ENCODE results near the gene CDC42. TPM values are rescaled to one million over a fixed set of nuclear protein-coding genes. Genes with fewer than 3 reads are reported as not detected.
"Not testable (repeated sequence)": the region's sequence is repeated elsewhere in the genome, so short reads cannot be mapped to it uniquely, and the experiment has no call there.

The CDC42 gene
- total RNA-seq, 5 donors from 2014 or later (not counting 1 experiment from before 2014, with no cell fraction given), result 181 to 348 (median 192) TPM

- ATAC-seq (replicated peaks in 1 of 4) (peak; percentile 85 to 92 (median 91)), DNase-seq (peak in 30 of 35 experiments; percentile 20 to 80 (median 44))
- Mint-ChIP-seq H3K4me3 (peak overlapping the region; percentile 48 to 72 (median 55)), H3K4me1 (peaks cover 43 to 56% (median 55%) of the 10 kb centered on the region in 3 donors), H3K36me3 (peaks cover 3% of the 10 kb centered on the region), H3K27me3 (no peaks in the 10 kb centered on the region), H3K9me3 (no peaks in the 10 kb centered on the region), H3K27ac (peak overlapping the region; percentile 88 to 92)
- ChIA-PET POLR2A (interaction anchor here (0.5 to 1.7 kb wide), 5 partner anchors 9 to 69 kb away, joined by 5 to 8 read pairs (median 5); partner anchors contain the start of gene CDC42 (in 1 of the 2)), CTCF (interaction anchor here (1.1 to 1.5 kb wide), 3 partner anchors 9 to 27 kb away, joined by 5 read pairs; no protein-coding TSS in a partner anchor)
- Histone ChIP-seq H3K4me1 (ENCODE audit: control insufficient read depth in 1 of 2, extremely low read depth in 1 of 2, insufficient read depth in 2 of 2, low read length in 2 of 2) (peaks cover 29 to 30% of the 10 kb centered on the region in 2 experiments), H3K9me3 (no peaks in the 10 kb centered on the region), H3K27ac (ENCODE audit: low read length) (peak overlapping the region; percentile 58), H3K27me3 (replicated peaks in 1 of 2; ENCODE audit: control insufficient read depth in 2 of 2, extremely low read depth in 1 of 2, insufficient read depth in 2 of 2, low read length in 1 of 2) (no peaks in the 10 kb centered on the region), H3K36me3 (ENCODE audit: control insufficient read depth in 2 of 2, extremely low read depth in 1 of 2, insufficient read depth in 1 of 2, low read length in 1 of 2) (peaks cover 0 to 9% of the 10 kb centered on the region in 2 donors), H3K4me3 (ENCODE audit: control insufficient read depth in 1 of 2, extremely low read depth in 1 of 2, low read length in 1 of 2) (peak overlapping the region in 1 of 2 donors; percentile 35)
- 48% methylated on average over 6 of the region's 8 CpGs for whole genome bisulfite sequencing (ENCODE audit: insufficient coverage)
Observed at GRCh38 chr1:22031214-22031962, 21.1 kb upstream of the CDC42 start.

GRCh38 chr1:22034834-22035233 lies 17.7 kb upstream of the CDC42 start:
- not testable (repeated sequence) for H3K9me3 ChIP-seq; H3K27me3 ChIP-seq (replicated peaks in 1 of 2; ENCODE audit: control insufficient read depth in 2 of 2, extremely low read depth in 1 of 2, insufficient read depth in 2 of 2, low read length in 1 of 2); H3K36me3 ChIP-seq (ENCODE audit: control insufficient read depth in 2 of 2, extremely low read depth in 1 of 2, insufficient read depth in 1 of 2, low read length in 1 of 2); H3K27me3 Mint-ChIP-seq; H3K4me3 ChIP-seq (ENCODE audit: control insufficient read depth in 1 of 2, extremely low read depth in 1 of 2, low read length in 1 of 2); H3K27ac ChIP-seq (ENCODE audit: low read length); H3K36me3 Mint-ChIP-seq; ATAC-seq (replicated peaks in 1 of 4); H3K4me3 Mint-ChIP-seq; H3K27ac Mint-ChIP-seq; H3K9me3 Mint-ChIP-seq; DNase-seq
- POLR2A ChIA-PET, result interaction anchor here (0.7 to 1.1 kb wide), 2 partner anchors 9 to 37 kb away, joined by 4 to 6 read pairs; no protein-coding TSS in a partner anchor
- H3K4me1 Mint-ChIP-seq, result peaks cover 49 to 58% (median 54%) of the 10 kb centered on the region in 3 donors
- CTCF ChIA-PET, result interaction anchor here (0.5 to 0.7 kb wide), 3 partner anchors 18 to 147 kb away, joined by 5 to 6 read pairs (median 6); partner anchors contain the start of gene CDC42 (in 1 of the 2)
- H3K4me1 ChIP-seq (ENCODE audit: control insufficient read depth in 1 of 2, extremely low read depth in 1 of 2, insufficient read depth in 2 of 2, low read length in 2 of 2), result peaks cover 38 to 47% of the 10 kb centered on the region in 2 experiments
- 100% methylated on average over 1 of the region's 5 CpGs for WGBS (ENCODE audit: insufficient coverage)

DNA sequence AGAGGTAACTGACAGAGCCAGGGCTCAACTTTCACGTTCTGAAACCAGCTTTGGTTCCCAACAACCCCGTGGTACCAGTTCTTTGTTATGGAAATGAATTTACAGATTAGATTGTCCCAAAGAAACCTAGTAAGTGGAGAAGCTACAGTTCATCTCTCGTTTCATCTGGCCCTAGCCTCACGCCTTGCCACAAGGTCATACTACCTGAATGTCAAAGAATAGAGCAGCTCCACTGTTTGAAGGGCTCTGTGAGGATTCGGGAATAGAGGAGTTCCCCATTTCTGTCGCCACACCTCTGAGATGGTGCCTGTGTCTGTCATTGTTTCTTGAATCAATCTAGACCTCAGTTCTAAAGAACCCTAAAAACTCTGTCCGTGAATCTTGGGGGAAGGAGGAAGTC lies 15.0 kb upstream of the CDC42 start:
- POLR2A ChIA-PET, result interaction anchor here in 1 of 2 donors (0.6 kb wide), 1 partner anchor 13 kb away, joined by 3 read pairs; no protein-coding TSS in a partner anchor

GRCh38 chr1:22038036-22038435 lies 14.5 kb upstream of the CDC42 start:
- peak overlapping the region in 1 of 3 donors; percentile 80 for H3K4me3 Mint-ChIP-seq
- no peaks in the 10 kb centered on the region for H3K36me3 Mint-ChIP-seq
- H3K4me1 ChIP-seq (ENCODE audit: control insufficient read depth in 1 of 2, extremely low read depth in 1 of 2, insufficient read depth in 2 of 2, low read length in 2 of 2), result peaks cover 44 to 59% of the 10 kb centered on the region in 2 experiments
- no peaks in the 10 kb centered on the region for H3K36me3 ChIP-seq (ENCODE audit: control insufficient read depth in 2 of 2, extremely low read depth in 1 of 2, insufficient read depth in 1 of 2, low read length in 1 of 2)
- peaks cover 49 to 54% (median 52%) of the 10 kb centered on the region in 3 donors for H3K4me1 Mint-ChIP-seq
- ATAC-seq (replicated peaks in 1 of 4), result no peak
- H3K27me3 ChIP-seq (replicated peaks in 1 of 2; ENCODE audit: control insufficient read depth in 2 of 2, extremely low read depth in 1 of 2, insufficient read depth in 2 of 2, low read length in 1 of 2), result no peaks in the 10 kb centered on the region
- DNase-seq, result no peak
- ChIA-PET POLR2A (interaction anchor here (0.6 to 1.1 kb wide), 2 partner anchors 10 to 13 kb away, joined by 3 to 5 read pairs; no protein-coding TSS in a partner anchor), CTCF (interaction anchor here in 1 of 2 donors (4.1 kb wide), 1 partner anchor 13 kb away, joined by 46 read pairs; no protein-coding TSS in a partner anchor)
- WGBS (ENCODE audit: insufficient coverage), result 94% methylated on average over 3 of the region's 5 CpGs
- no peaks in the 10 kb centered on the region for H3K9me3 ChIP-seq
- no peaks in the 10 kb centered on the region for H3K27me3 Mint-ChIP-seq
- H3K27ac ChIP-seq (ENCODE audit: low read length), result peak overlapping the region; percentile 97
- H3K27ac Mint-ChIP-seq, result peak overlapping the region; percentile 96 to 99
- no peaks in the 10 kb centered on the region for H3K9me3 Mint-ChIP-seq
- no peak overlapping the region for H3K4me3 ChIP-seq (ENCODE audit: control insufficient read depth in 1 of 2, extremely low read depth in 1 of 2, low read length in 1 of 2)

More for the DNA sequence above, 15.0 kb upstream of the CDC42 start:
- H3K4me3 Mint-ChIP-seq, result peak overlapping the region in 1 of 3 donors; percentile 80
- Histone ChIP-seq H3K27ac (ENCODE audit: low read length) (peak overlapping the region; percentile 97), H3K36me3 (ENCODE audit: control insufficient read depth in 2 of 2, extremely low read depth in 1 of 2, insufficient read depth in 1 of 2, low read length in 1 of 2) (no peaks in the 10 kb centered on the region), H3K4me1 (ENCODE audit: control insufficient read depth in 1 of 2, extremely low read depth in 1 of 2, insufficient read depth in 2 of 2, low read length in 2 of 2) (peaks cover 42 to 53% of the 10 kb centered on the region in 2 experiments), H3K4me3 (ENCODE audit: control insufficient read depth in 1 of 2, extremely low read depth in 1 of 2, low read length in 1 of 2) (no peak overlapping the region), H3K27me3 (replicated peaks in 1 of 2; ENCODE audit: control insufficient read depth in 2 of 2, extremely low read depth in 1 of 2, insufficient read depth in 2 of 2, low read length in 1 of 2) (no peaks in the 10 kb centered on the region), H3K9me3 (no peaks in the 10 kb centered on the region)
- peak overlapping the region; percentile 96 to 99 for H3K27ac Mint-ChIP-seq
- no peaks in the 10 kb centered on the region for H3K36me3 Mint-ChIP-seq
- 91% methylated on average over 2 of the region's 7 CpGs for WGBS (ENCODE audit: insufficient coverage)
- peaks cover 44 to 54% (median 52%) of the 10 kb centered on the region in 3 donors for H3K4me1 Mint-ChIP-seq
- H3K9me3 Mint-ChIP-seq, result no peaks in the 10 kb centered on the region
- ATAC-seq (replicated peaks in 1 of 4) (no peak), DNase-seq (no peak)
- CTCF ChIA-PET, result interaction anchor here in 1 of 2 donors (4.1 kb wide), 1 partner anchor 13 kb away, joined by 46 read pairs; no protein-coding TSS in a partner anchor
- H3K27me3 Mint-ChIP-seq, result no peaks in the 10 kb centered on the region

DNA sequence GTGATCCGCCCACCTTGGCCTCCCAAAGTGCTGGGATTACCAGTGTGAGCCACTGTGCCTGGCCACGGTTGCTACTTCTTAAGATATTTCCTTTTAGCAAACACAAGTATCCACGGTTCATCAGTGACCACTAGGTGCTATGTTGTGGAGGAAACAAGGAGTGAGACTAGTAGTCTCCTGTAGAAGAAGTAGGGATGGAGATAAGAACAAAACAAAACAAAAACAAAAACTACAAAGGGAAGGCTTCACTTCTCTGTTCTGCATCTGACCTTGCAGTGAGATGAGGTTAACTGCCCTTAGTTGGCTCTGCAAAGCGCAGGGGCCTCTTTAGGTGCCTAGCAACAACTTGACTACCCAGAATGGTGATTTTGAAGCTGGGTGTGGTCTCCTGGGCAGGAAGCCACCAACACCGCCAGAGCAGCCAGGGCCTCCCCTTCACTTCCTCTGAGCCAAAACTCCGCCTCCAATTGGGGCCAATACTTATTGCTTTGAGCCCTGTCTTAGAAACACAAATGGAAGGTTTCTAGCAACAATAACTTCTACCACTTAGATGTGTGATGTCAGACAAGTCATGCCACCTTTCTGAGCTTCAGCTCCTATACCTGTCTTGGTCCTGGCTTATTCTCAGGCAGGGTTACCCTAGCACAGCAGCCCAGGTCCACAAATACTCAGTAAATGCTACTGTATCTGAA lies 12.8 kb upstream of the CDC42 start:
- Mint-ChIP-seq H3K36me3 (no peaks in the 10 kb centered on the region), H3K9me3 (no peaks in the 10 kb centered on the region), H3K4me3 (peak overlapping the region; percentile 39 to 80 (median 73)), H3K4me1 (peaks cover 57 to 64% (median 63%) of the 10 kb centered on the region in 3 donors), H3K27ac (peak overlapping the region; percentile 96 to 99), H3K27me3 (no peaks in the 10 kb centered on the region)
- no peaks in the 10 kb centered on the region for H3K9me3 ChIP-seq
- peaks cover 48 to 73% of the 10 kb centered on the region in 2 experiments for H3K4me1 ChIP-seq (ENCODE audit: control insufficient read depth in 1 of 2, extremely low read depth in 1 of 2, insufficient read depth in 2 of 2, low read length in 2 of 2)
- peak overlapping the region; percentile 97 for H3K27ac ChIP-seq (ENCODE audit: low read length)
- H3K27me3 ChIP-seq (replicated peaks in 1 of 2; ENCODE audit: control insufficient read depth in 2 of 2, extremely low read depth in 1 of 2, insufficient read depth in 2 of 2, low read length in 1 of 2), result no peaks in the 10 kb centered on the region
- POLR2A ChIA-PET, result interaction anchor here (0.5 to 2.3 kb wide), 18 partner anchors 8 to 706 kb away, joined by 3 to 57 read pairs (median 8); partner anchors contain the start of genes CDC42 (in 2 of the 2) and USP48 (in 1 of the 2)
- 0% methylated on average over 1 of the region's 6 CpGs for WGBS (ENCODE audit: insufficient coverage)
- ATAC-seq (replicated peaks in 1 of 4) (peak; percentile 96 to 99 (median 98)), DNase-seq (peak; percentile 71 to 97 (median 92))
- peak overlapping the region; percentile 35 to 44 for H3K4me3 ChIP-seq (ENCODE audit: control insufficient read depth in 1 of 2, extremely low read depth in 1 of 2, low read length in 1 of 2)
- H3K36me3 ChIP-seq (ENCODE audit: control insufficient read depth in 2 of 2, extremely low read depth in 1 of 2, insufficient read depth in 1 of 2, low read length in 1 of 2), result no peaks in the 10 kb centered on the region
- CTCF ChIA-PET, result interaction anchor here (0.7 to 4.1 kb wide), 11 partner anchors 8 to 1305 kb away, joined by 3 to 46 read pairs (median 5); partner anchors contain the start of gene CDC42 (in 2 of the 2)

Measured in T-cell (primary cell).